Fibroblast of mammary gland (primary cell): ENCODE data around the gene TEK.

Experiments
- DNase-seq: peaks from one replicate; pipeline ENCODE4 v3.0.0-alpha.2; 2010; ENCODE audit warnings: low read depth
- H3K4me3 ChIP-seq: 2 replicates; pipeline ENCODE4 v1.5.1; 2011; ENCODE audit warnings: low read depth, mild to moderate bottlenecking, low read length, moderate library complexity; ENCODE audit not compliant: control insufficient read depth
- TF ChIP-seq, protein P1 (sequence below): conservative IDR thresholded peaks from 2 replicates; pipeline ENCODE4 v1.5.1; 2011; ENCODE audit warnings: low read depth, low read length, inconsistent platforms; ENCODE audit not compliant: control insufficient read depth, insufficient read depth

Gene TEK

DNA sequence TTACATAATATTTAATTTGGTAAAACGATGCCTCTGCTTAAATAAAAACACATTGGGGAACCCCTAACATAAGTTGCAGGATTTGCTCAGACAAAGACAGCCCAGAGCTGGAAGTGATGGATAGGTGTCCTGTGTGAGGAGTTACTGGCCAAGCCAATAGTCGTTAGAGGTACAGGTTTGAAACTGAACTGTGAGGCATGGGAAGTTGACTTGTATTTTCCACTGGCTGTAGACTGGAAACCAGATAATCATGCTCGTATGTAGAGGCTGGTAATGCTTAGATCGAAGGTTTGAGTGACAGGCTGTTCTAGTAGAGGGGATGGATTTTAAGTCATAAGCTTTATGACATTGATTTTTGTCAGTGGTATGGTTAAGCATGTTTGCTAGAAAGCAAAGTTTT is 24.8 kb downstream of the TEK start:
- no peak overlapping the region for H3K4me3 ChIP-seq
- no peak for DNase-seq
- TF ChIP-seq, protein P1, sequence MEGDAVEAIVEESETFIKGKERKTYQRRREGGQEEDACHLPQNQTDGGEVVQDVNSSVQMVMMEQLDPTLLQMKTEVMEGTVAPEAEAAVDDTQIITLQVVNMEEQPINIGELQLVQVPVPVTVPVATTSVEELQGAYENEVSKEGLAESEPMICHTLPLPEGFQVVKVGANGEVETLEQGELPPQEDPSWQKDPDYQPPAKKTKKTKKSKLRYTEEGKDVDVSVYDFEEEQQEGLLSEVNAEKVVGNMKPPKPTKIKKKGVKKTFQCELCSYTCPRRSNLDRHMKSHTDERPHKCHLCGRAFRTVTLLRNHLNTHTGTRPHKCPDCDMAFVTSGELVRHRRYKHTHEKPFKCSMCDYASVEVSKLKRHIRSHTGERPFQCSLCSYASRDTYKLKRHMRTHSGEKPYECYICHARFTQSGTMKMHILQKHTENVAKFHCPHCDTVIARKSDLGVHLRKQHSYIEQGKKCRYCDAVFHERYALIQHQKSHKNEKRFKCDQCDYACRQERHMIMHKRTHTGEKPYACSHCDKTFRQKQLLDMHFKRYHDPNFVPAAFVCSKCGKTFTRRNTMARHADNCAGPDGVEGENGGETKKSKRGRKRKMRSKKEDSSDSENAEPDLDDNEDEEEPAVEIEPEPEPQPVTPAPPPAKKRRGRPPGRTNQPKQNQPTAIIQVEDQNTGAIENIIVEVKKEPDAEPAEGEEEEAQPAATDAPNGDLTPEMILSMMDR: no peak

DNA sequence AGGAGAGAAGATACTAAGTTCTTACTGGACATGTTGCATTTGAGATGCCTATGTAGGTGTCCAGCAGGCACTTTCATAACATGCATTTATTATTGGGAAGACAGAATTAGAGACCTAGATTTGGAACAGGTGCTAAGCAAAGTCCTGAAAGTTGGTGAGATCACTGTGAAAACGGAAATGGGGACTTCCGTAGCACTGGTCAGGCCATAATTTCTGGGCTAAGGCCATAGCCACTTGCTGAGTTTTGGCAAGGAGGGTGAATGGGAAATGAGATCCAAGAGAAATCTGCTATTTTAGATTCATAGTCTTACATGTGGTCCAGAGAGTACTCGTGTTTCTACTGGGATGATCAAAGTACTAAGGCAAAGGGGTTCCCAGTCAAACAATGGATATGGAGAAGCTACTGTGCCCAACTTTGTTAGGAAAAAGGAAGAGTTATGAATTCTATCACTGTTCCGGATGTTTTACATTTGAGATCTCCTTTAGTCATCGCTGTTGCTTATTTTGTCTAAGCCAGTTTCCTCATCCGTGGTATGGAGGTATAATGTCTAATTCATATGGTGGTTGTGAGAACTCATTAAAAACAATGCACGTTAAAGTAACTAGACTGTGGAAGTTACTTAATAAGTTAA is 33.4 kb downstream of the TEK start:
- H3K4me3 ChIP-seq: no peak overlapping the region

DNA sequence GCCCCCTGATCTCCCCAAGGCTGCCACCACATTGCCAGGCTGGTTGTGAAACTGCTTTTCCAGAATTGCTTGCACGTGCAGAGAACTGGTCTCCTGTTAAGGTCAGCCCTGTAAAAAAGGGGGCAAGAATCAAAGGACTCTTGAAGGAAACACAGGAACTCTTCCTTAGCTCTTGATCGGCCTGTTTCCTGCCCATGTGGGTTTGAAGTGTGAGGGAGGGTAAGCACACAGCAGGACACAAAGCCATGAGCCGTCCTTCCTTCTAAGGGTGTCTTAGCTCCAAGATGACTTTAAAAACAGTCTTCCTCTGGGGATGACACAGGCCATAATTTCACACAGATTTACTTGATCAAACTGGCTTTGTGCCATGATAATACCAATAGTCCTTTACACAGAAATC is 36.1 kb downstream of the TEK start:
- TF ChIP-seq, protein P1: no peak
- DNase-seq: no peak
- no peak overlapping the region for H3K4me3 ChIP-seq

More for the DNA sequence above, 33.4 kb downstream of the TEK start:
- no peak for DNase-seq
- TF ChIP-seq, protein P1: no peak

DNA sequence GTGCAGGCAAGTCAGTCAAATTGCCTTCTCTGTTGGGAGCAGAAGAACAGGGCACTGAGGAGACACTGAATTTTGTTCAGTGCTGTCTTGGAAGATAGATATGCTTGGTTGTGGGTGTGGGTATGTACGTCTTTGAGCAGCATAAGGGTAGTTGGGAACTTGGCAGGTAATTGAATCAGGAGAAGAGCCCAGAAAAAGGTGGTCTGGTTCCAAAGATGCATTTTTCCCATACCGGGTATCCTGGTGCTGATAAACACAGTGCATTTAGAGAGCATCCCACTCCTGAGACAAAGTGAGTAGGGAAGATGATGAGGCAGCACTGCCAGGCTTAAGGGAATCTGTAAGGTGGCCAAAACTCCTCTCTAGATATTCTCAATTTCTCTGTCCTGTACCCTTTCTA is 40.6 kb downstream of the TEK start:
- TF ChIP-seq, protein P1: no peak
- H3K4me3 ChIP-seq: no peak overlapping the region
- DNase-seq: no peak

DNA sequence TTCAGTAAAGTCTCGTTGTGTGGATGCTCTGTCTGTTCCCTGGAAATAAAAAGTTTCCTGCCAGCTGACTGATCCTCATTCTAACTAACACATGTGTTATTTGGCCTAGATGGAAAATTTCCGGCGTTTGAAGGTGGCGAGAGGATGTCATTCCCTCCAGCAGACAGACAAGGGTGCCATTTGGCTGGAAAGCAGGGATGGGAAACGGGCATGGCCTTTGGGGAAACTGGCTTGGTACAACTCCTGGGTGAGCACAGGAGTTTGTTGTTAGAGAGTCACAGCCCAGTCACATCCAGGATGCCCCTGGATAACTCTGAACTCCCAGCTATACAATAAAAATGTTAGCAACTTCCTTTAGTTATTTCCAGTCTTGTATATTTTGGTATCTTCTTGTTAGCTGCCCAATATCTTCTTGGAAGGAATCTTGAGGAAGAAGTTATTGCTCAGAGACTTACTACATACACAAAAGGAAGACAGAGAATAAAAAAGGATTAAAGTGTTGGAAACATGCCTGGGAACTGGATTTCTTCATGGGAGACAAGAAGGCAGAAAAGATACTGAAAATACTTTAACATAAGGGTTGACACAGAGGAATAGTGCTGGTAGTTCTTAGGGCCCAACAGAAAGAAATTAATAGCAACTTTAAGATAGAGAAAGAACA is 41.9 kb downstream of the TEK start:
- peak; percentile 19 for DNase-seq
- no peak overlapping the region for H3K4me3 ChIP-seq
- TF ChIP-seq, protein P1: no peak

DNA sequence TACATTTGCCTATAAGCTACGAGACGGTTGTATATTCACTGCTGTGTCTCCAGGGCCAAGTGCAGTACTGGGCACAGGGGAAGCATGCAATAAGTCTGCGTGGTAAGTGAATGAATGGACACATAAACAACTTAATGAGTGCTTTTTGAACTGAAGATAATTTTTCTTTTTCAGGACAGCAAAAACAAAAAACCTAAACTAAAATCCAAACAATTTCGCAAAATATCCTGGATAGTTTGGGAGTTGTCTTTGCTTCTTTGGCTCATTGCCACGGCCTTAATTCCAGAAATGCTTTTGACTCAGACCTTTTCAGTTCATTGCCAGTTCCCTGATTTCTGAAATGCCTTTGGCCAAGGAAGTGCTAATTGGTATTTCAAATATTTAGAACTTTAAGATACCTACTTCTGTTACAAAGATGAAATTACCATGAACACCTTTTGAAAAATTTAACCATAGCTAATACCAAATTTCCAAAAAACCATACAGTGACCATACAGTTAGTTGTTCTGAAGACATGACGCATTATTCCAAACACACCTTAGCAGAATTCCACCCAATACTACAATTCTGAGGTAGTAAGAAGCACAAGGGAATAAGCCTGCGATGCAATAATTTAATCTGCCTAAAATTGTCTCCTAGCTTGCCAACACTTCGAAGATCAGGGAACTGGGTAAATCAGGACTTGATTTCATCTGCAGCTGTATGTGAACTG is 42.8 kb downstream of the TEK start:
- H3K4me3 ChIP-seq: no peak overlapping the region
- peak; percentile 49 for DNase-seq
- TF ChIP-seq, protein P1: no peak

DNA sequence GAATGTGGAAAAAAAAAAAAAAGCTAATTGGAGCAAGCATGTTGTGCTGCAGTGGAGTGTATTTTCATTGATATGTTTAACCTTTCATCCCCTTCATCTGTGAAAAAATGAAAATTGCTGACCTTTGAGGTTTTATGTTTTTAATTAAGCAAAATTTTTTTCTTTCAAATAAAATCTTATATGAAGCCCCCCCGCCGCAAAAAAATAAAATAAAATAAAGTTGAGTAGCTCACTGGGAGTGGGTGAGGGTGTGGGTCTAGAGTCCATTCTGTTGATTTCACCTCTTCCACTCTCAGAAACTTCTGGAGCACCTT is 43.3 kb downstream of the TEK start:
- H3K4me3 ChIP-seq: no peak overlapping the region
- no peak for DNase-seq
- TF ChIP-seq, protein P1: no peak
